SK-N-SH (cell line): Measurements from ENCODE around the gene WDR27. TPM values are rescaled to one million over a fixed set of nuclear protein-coding genes. Genes with fewer than 3 reads are reported as not detected.
"Not testable (repeated sequence)": the region's sequence is repeated elsewhere in the genome, so short reads cannot be mapped to it uniquely, and the experiment has no call there.

Experiments
- CTCF ChIA-PET: fragments of 300-600, 350-600 bp; formaldehyde crosslinking; extraction: SDS; loops from one replicate; lab custom pipeline; 2021; lab: Yijun Ruan, JAX
- POLR2A ChIA-PET: fragments of 350-600 bp; sonication (Branson Sonifier 250); formaldehyde crosslinking; extraction: SDS; loops from one replicate; lab custom pipeline; 2020; ENCODE audit warnings: antibody characterized with exemption, inconsistent platforms; lab: Yijun Ruan, JAX
- DNase-seq: peaks from one replicate; pipeline ENCODE4 v3.0.0; 2012
- H2AFZ ChIP-seq: fragments of 200-600 bp; sonication (generic); 2 replicates; pipeline ENCODE4 v1.8.1; 2016; ENCODE audit warnings: antibody characterized with exemption, mild to moderate bottlenecking, low read depth
- H3F3A ChIP-seq: fragments of 200-600 bp; sonication (generic); replicated peaks from 2 replicates; pipeline ENCODE3; 2016; ENCODE audit warnings: antibody characterized with exemption, mild to moderate bottlenecking; ENCODE audit not compliant: insufficient read depth
- H3K27ac ChIP-seq, 2 experiments: fragments of 200-500 bp in 1 of 2; fragments of 200-600 bp in 1 of 2; sonication (Bioruptor generic) in 1 of 2; sonication (generic), shearing (Covaris generic) in 1 of 2; 2 replicates each; pipeline versions ENCODE4 v1.5.1 to v1.6.1; 2014 to 2016; ENCODE audit warnings: low read depth in 2 of 2, inconsistent platforms in 1 of 2, low read length in 1 of 2, mild to moderate bottlenecking in 1 of 2, mixed read lengths in 1 of 2
- H3K27me3 ChIP-seq: fragments of 200-600 bp; sonication (generic), shearing (Covaris generic); 2 replicates; pipeline ENCODE4 v1.6.1; 2016; ENCODE audit warnings: mixed run types; ENCODE audit not compliant: insufficient read depth
- H3K36me3 ChIP-seq, 2 experiments: fragments of 200-500 bp in 1 of 2; fragments of 200-600 bp in 1 of 2; sonication (Bioruptor generic) in 1 of 2; sonication (generic) in 1 of 2; replicated peaks in 1 of 2; 2 replicates each; pipeline versions ENCODE3 to v1.5.1; 2014 to 2016; ENCODE audit warnings: low read length in 1 of 2, mild to moderate bottlenecking in 1 of 2; ENCODE audit not compliant: insufficient read depth in 2 of 2, control insufficient read depth in 1 of 2
- H3K4me1 ChIP-seq, 2 experiments: fragments of 200-500 bp in 1 of 2; fragments of 200-600 bp in 1 of 2; sonication (Bioruptor generic) in 1 of 2; sonication (generic), shearing (Covaris generic) in 1 of 2; 2 replicates each; pipeline versions ENCODE4 v1.5.1 to v1.6.1; 2014 to 2016; ENCODE audit warnings: low read depth in 1 of 2, low read length in 1 of 2, mixed run types in 1 of 2; ENCODE audit not compliant: insufficient read depth in 2 of 2, control insufficient read depth in 1 of 2
- H3K4me2 ChIP-seq: fragments of 200-600 bp; sonication (generic), shearing (Covaris generic); 2 replicates; pipeline ENCODE4 v1.6.1; 2017; ENCODE audit warnings: mixed run types
- H3K4me3 ChIP-seq, 2 experiments: fragments of 200-500 bp in 1 of 2; fragments of 200-600 bp in 1 of 2; sonication (Bioruptor generic) in 1 of 2; sonication (generic), shearing (Covaris generic) in 1 of 2; 2 replicates each; pipeline versions ENCODE4 v1.5.1 to v1.8.1; 2014 to 2016; ENCODE audit warnings: low read depth in 2 of 2, inconsistent platforms in 1 of 2, low read length in 1 of 2, mild to moderate bottlenecking in 1 of 2, mixed read lengths in 1 of 2, moderate library complexity in 1 of 2
- H3K79me2 ChIP-seq: fragments of 200-600 bp; sonication (generic); 2 replicates; pipeline ENCODE4 v1.8.1; 2017; ENCODE audit warnings: mild to moderate bottlenecking; ENCODE audit not compliant: insufficient read depth
- H3K9ac ChIP-seq: fragments of 200-600 bp; sonication (generic); 2 replicates; pipeline ENCODE4 v1.6.1; 2017; ENCODE audit warnings: mixed run types
- H3K9me2 ChIP-seq: fragments of 200-600 bp; sonication (generic); 2 replicates; pipeline ENCODE4 v1.6.1; 2017; ENCODE audit warnings: mixed run types
- H3K9me3 ChIP-seq: fragments of 200-600 bp; sonication (generic); 2 replicates; pipeline ENCODE4 v1.6.1; 2017; ENCODE audit warnings: mixed run types, mild to moderate bottlenecking, moderate library complexity
- H4K20me1 ChIP-seq: fragments of 200-600 bp; sonication (generic); 2 replicates; pipeline ENCODE4 v1.6.1; 2017; ENCODE audit warnings: mild to moderate bottlenecking, mixed run types; ENCODE audit not compliant: insufficient read depth
- FOXJ3 ChIP-seq: sonication (generic); formaldehyde crosslinking; IDR thresholded peaks from 2 replicates; pipeline ENCODE4 v1.5.1; 2020; ENCODE audit warnings: mild to moderate bottlenecking, missing genetic modification reagents
- FOXM1 ChIP-seq: IDR thresholded peaks from 2 replicates; pipeline ENCODE4 v1.4.0; 2012; ENCODE audit warnings: low read depth, mild to moderate bottlenecking
- IRF3 ChIP-seq: fragments of 150-350 bp; IDR thresholded peaks from 2 replicates; pipeline ENCODE4 v1.6.1; 2016; ENCODE audit warnings: mild to moderate bottlenecking, low read depth, low read length
- MAX ChIP-seq: IDR thresholded peaks from 2 replicates; pipeline ENCODE4 v1.4.0; 2012; ENCODE audit warnings: low read depth
- MXI1 ChIP-seq: IDR thresholded peaks from 2 replicates; pipeline ENCODE4 v1.6.1; 2012; ENCODE audit warnings: mild to moderate bottlenecking, low read depth, low read length, improper control_type of control experiment
- NFIC ChIP-seq: IDR thresholded peaks from 2 replicates; pipeline ENCODE4 v1.4.0; 2012; ENCODE audit warnings: borderline replicate concordance
- PBX3 ChIP-seq: IDR thresholded peaks from 2 replicates; pipeline ENCODE4; 2012
- POLR2AphosphoS5 ChIP-seq: IDR thresholded peaks from 2 replicates; pipeline ENCODE4 v1.6.1; 2012; ENCODE audit warnings: low read depth, low read length
- RCOR1 ChIP-seq: fragments of 150-350 bp; IDR thresholded peaks from 2 replicates; pipeline ENCODE4 v1.6.1; 2017; ENCODE audit warnings: antibody characterized with exemption, low read length
- RFX5 ChIP-seq: IDR thresholded peaks from 2 replicates; pipeline ENCODE4 v1.6.1; 2012; ENCODE audit warnings: mild to moderate bottlenecking, improper control_type of control experiment, low read length
- RXRA ChIP-seq: IDR thresholded peaks from 2 replicates; pipeline ENCODE4 v1.4.0; 2012; ENCODE audit warnings: low read depth, mild to moderate bottlenecking, borderline replicate concordance
- SIN3A ChIP-seq: IDR thresholded peaks from 2 replicates; pipeline ENCODE4 v1.6.1; 2012; ENCODE audit warnings: low read depth, mild to moderate bottlenecking, low read length, moderate library complexity, borderline replicate concordance
- SMC3 ChIP-seq: IDR thresholded peaks from 2 replicates; pipeline ENCODE4 v1.6.1; 2012; ENCODE audit warnings: low read depth, low read length, improper control_type of control experiment
- TAF1 ChIP-seq: IDR thresholded peaks from 2 replicates; pipeline ENCODE4 v1.6.1; 2012; ENCODE audit warnings: low read depth, mild to moderate bottlenecking, low read length, moderate library complexity, borderline replicate concordance
- TCF12 ChIP-seq: IDR thresholded peaks from 2 replicates; pipeline ENCODE4 v1.4.0; 2012
- YY1 ChIP-seq: IDR thresholded peaks from 2 replicates; pipeline ENCODE4 v1.4.0; 2012; ENCODE audit warnings: low read depth, mild to moderate bottlenecking
- ZBTB33 ChIP-seq: IDR thresholded peaks from 2 replicates; pipeline ENCODE4 v1.4.0; 2012; ENCODE audit warnings: low read depth, borderline replicate concordance
- WGBS: methylation state at CpG from one replicate; pipeline ENCODE4 v1.1.6; 2017; ENCODE audit warnings: low lambda C conversion rate; 5-methylcytosine and 5-hydroxymethylcytosine counted together
- polyA plus RNA-seq, 3 experiments: library from polyadenylated mRNA; depleted of rRNA; stranded (reverse); fragments of >200 nt; gene quantifications; 2 replicates each; pipeline ENCODE4 v1.2.3, GENCODE V29; 2012

The WDR27 gene
- polyA plus RNA-seq, 1 of the 3 experiments (the other 2 are of a cell fraction) = 55.6 TPM

- CTCF ChIA-PET = no interaction called here
Measured at GRCh38 chr6:169439710-169440109, 262.1 kb downstream of the WDR27 start.

GRCh38 chr6:169434554-169434953, 267.3 kb downstream of the WDR27 start:
- H3K79me2 ChIP-seq, H3K9ac ChIP-seq, DNase-seq, POLR2A ChIA-PET, H3K27ac ChIP-seq, H3K9me3 ChIP-seq, CTCF ChIA-PET, H3K4me2 ChIP-seq, H3K36me3 ChIP-seq, H3K4me3 ChIP-seq, H2AFZ ChIP-seq, H3K27me3 ChIP-seq, H3K9me2 ChIP-seq, H3F3A ChIP-seq, H3K4me1 ChIP-seq, H4K20me1 ChIP-seq: not testable (repeated sequence)

More at GRCh38 chr6:169439710-169440109, 262.1 kb downstream of the WDR27 start:
- H3K9me2 ChIP-seq = peaks cover 3% of the 10 kb centered on the region; the same call in 1 of the 2 replicates
- no peaks in the 10 kb centered on the region for H3F3A ChIP-seq
- TF ChIP-seq TAF1 (no peak), RFX5 (no peak), TCF12 (no peak), POLR2AphosphoS5 (no peak), YY1 (no peak), RXRA (no peak), SIN3A (no peak), SMC3 (no peak), NFIC (no peak), MXI1 (no peak), FOXJ3 (no peak), PBX3 (no peak), IRF3 (no peak), RCOR1 (no peak), MAX (no peak), ZBTB33 (no peak), FOXM1 (no peak)
- H2AFZ ChIP-seq = no peak overlapping the region
- H4K20me1 ChIP-seq = no peaks in the 10 kb centered on the region
- H3K4me1 ChIP-seq = no peaks in the 10 kb centered on the region; a peak in 1 of 4 replicates
- no peaks in the 10 kb centered on the region for H3K27me3 ChIP-seq
- whole genome bisulfite sequencing = 0% methylated on average over 1 of the region's 1 CpG
- no peak overlapping the region for H3K4me2 ChIP-seq
- no peak overlapping the region for H3K4me3 ChIP-seq
- no peak overlapping the region for H3K27ac ChIP-seq
- POLR2A ChIA-PET = no interaction called here
- H3K36me3 ChIP-seq = no peaks in the 10 kb centered on the region
- no peaks in the 10 kb centered on the region for H3K79me2 ChIP-seq
- H3K9me3 ChIP-seq = no peaks in the 10 kb centered on the region
- no peak for DNase-seq
- H3K9ac ChIP-seq = no peak overlapping the region
